Transverse colon (tissue), 4 donors: Measurements from ENCODE around the gene CENPB. TPM values are rescaled to one million over a fixed set of nuclear protein-coding genes. Genes with fewer than 3 reads are reported as not detected.

Experiments
- DNase-seq: peaks from one replicate; pipeline ENCODE4 v3.0.0-alpha.2; 2019
- H3K27ac ChIP-seq, 4 donors: fragments of 200-600 bp; sonication (generic); 2 replicates each; pipeline ENCODE4 v1.5.1; 2016 to 2018; ENCODE audit warnings: inconsistent platforms in 4 of 4
- H3K27me3 ChIP-seq: fragments of 200-600 bp; sonication (generic); 2 replicates; pipeline ENCODE4 v1.5.1; 2017; ENCODE audit warnings: inconsistent platforms
- H3K36me3 ChIP-seq, 4 donors: fragments of 200-600 bp; sonication (generic); 2 replicates each; pipeline ENCODE4 v1.5.1; 2017 to 2019; ENCODE audit warnings: inconsistent platforms in 4 of 4
- H3K4me1 ChIP-seq, 4 donors: fragments of 200-600 bp; sonication (generic); 2 replicates each; pipeline ENCODE4 v1.5.1; 2017 to 2020; ENCODE audit warnings: inconsistent platforms in 4 of 4
- H3K4me3 ChIP-seq, 4 donors: fragments of 200-600 bp; sonication (generic); 1 replicate in 1 of 4; 2 replicates in 3 of 4; pipeline versions ENCODE4 v1.5.1 to v1.6.1; 2017 to 2019; ENCODE audit warnings: inconsistent platforms in 4 of 4
- H3K9me3 ChIP-seq, 2 donors: fragments of 200-600 bp; sonication (generic); 2 replicates each; pipeline ENCODE4 v1.5.1; 2017 to 2019; ENCODE audit warnings: inconsistent platforms in 2 of 2
- EP300 ChIP-seq: sonication (generic); formaldehyde crosslinking; IDR thresholded peaks from one replicate; pipeline ENCODE4 v1.6.1; 2017; ENCODE audit warnings: antibody characterized with exemption, low read depth
- POLR2A ChIP-seq: fragments of 450-650 bp; IDR thresholded peaks from one replicate; pipeline ENCODE4 v1.6.1; 2016; ENCODE audit warnings: antibody characterized with exemption, mild to moderate bottlenecking, moderate library complexity
- POLR2AphosphoS5 ChIP-seq, 3 donors: sonication (generic); formaldehyde crosslinking; IDR thresholded peaks; one replicate each; pipeline ENCODE4 v1.6.1; 2016; ENCODE audit warnings: antibody characterized with exemption in 3 of 3
- WGBS, 2 donors: methylation state at CpG; one replicate each; pipeline ENCODE4 v1.1.5; 2018; ENCODE audit warnings: low coverage in 1 of 2; 5-methylcytosine and 5-hydroxymethylcytosine counted together
- in situ Hi-C, 4 donors: fragments of 200-750 bp; cut with MboI; loops; one replicate each; pipeline versions ENCODE4 v1.15.0 to v1.15.1; 2017; ENCODE audit warnings: low sequenced_read_pairs in 3 of 4, low pct_ligation_motif_present in 1 of 4, low pct_unique_long_range_greater_than_20kb in 1 of 4
- intact Hi-C: fragments of 100-400 bp; cut with DNase I; formaldehyde crosslinking; loops from one replicate; pipeline ENCODE4 v1.15.1; 2023; ENCODE audit warnings: low total_unique reads
- total RNA-seq, 4 donors: library from RNA; depleted of rRNA; stranded (reverse); fragments of >200 nt; gene quantifications; one replicate each; pipeline ENCODE4 v1.1.0, GENCODE V29; 2016
- TF ChIP-seq, protein P1 (sequence below), 5 experiments: fragments of 200-600 bp in 3 of 5; fragments of 450-650 bp in 2 of 5; sonication (generic) in 3 of 5; IDR thresholded peaks; 1 replicate in 2 of 5; 2 replicates in 3 of 5; pipeline ENCODE4 v1.5.1; 2016 to 2017; ENCODE audit warnings: antibody characterized with exemption in 5 of 5, inconsistent platforms in 3 of 5, mild to moderate bottlenecking in 2 of 5, moderate library complexity in 1 of 5

The CENPB gene
- total RNA-seq, 4 donors from 2014 or later = 66.6 to 83.1 (median 72.8) TPM

DNA sequence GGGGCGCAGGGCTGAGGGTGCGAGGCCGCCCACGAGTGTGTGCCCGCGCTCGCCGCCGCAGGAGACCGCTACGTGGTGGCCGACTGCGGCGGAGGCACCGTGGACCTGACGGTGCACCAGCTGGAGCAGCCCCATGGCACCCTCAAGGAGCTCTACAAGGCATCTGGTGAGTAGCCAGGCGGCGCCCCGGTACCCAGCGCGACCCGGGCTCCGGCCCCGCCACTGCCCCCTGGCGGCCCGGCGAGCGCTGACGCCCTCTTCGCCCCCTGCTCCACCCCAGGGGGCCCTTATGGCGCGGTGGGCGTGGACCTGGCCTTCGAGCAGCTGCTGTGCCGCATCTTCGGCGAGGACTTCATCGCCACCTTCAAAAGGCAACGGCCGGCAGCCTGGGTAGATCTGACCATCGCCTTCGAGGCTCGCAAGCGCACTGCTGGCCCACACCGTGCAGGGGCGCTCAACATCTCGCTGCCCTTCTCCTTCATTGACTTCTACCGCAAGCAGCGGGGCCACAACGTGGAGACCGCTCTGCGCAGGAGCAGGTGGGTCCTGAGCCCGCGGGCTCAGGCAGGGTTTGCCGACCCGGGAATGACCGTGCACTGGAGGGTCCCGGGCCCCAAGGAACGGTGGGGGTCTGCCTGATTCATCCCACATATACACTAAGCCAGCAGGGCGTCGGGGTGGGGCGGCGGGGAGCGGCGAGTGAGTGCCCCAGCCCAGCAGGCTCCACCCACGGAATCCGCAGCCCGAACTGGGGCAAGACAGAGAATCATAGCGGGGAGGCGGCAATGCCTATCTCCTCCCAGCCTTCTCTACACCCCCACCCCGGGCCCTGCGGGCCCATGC, 36.6 kb downstream of the CENPB start:
- intact Hi-C loops (no loop called here), in situ Hi-C loops (no loop called here)
- peaks cover 22% of the 10 kb centered on the region for H3K27me3 ChIP-seq
- H3K36me3 ChIP-seq = no peaks in the 10 kb centered on the region
- H3K27ac ChIP-seq = no peak overlapping the region
- H3K9me3 ChIP-seq = no peaks in the 10 kb centered on the region
- DNase-seq = no peak
- H3K4me3 ChIP-seq = no peak overlapping the region
- 69% methylated on average over 51 of the region's 72 CpGs; no CpG with 5 or more reads in 1 of the 2 donors for WGBS, 2 donors
- TF ChIP-seq, protein P1, sequence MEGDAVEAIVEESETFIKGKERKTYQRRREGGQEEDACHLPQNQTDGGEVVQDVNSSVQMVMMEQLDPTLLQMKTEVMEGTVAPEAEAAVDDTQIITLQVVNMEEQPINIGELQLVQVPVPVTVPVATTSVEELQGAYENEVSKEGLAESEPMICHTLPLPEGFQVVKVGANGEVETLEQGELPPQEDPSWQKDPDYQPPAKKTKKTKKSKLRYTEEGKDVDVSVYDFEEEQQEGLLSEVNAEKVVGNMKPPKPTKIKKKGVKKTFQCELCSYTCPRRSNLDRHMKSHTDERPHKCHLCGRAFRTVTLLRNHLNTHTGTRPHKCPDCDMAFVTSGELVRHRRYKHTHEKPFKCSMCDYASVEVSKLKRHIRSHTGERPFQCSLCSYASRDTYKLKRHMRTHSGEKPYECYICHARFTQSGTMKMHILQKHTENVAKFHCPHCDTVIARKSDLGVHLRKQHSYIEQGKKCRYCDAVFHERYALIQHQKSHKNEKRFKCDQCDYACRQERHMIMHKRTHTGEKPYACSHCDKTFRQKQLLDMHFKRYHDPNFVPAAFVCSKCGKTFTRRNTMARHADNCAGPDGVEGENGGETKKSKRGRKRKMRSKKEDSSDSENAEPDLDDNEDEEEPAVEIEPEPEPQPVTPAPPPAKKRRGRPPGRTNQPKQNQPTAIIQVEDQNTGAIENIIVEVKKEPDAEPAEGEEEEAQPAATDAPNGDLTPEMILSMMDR (IDR thresholded peaks at IDR 0.05) = peak; percentile 55 to 71 (median 69)
- TF ChIP-seq POLR2A = no peak
- peaks cover 2 to 20% (median 10%) of the 10 kb centered on the region in 4 donors for H3K4me1 ChIP-seq

DNA sequence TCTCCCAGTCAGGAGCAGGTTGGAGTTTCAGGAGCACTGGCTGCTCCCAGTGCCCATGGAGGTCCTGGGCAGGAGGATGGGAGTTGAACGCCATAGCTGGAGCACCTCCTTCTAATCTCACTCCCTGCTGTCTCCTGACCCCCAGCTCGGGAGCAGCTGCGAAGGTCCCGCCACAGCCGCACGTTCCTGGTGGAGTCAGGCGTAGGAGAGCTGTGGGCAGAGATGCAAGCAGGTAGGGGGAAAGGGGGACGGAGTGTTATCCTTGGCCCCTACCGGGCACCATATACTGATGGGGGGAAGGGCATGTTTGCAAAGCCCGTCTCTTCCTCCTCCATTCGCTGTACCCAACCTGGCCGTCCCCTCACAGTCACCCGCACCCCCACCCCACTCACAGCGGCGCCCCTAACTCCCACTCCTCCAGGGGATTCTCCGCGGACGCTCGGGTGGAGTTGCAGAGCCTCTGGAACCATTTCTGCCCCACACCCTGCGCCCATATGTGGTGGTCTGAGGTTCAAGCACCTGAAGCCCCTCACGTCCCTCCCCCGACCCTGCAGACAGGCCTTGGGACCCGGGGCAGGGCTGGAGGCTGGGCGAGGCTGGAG, 37.4 kb downstream of the CENPB start:
- intact Hi-C loops = no loop called here
- no peaks in the 10 kb centered on the region for H3K9me3 ChIP-seq
- H3K27me3 ChIP-seq = peaks cover 30% of the 10 kb centered on the region
- in situ Hi-C loops = no loop called here
- H3K27ac ChIP-seq = no peak overlapping the region
- TF ChIP-seq POLR2A = no peak
- TF ChIP-seq POLR2AphosphoS5 (IDR thresholded peaks at IDR 0.05) = no peak
- TF ChIP-seq, protein P1 (IDR thresholded peaks at IDR 0.05) = no peak
- no peak for TF ChIP-seq EP300
- H3K4me1 ChIP-seq = peaks cover 2 to 20% (median 10%) of the 10 kb centered on the region in 4 donors
- H3K4me3 ChIP-seq = no peak overlapping the region
- no peaks in the 10 kb centered on the region for H3K36me3 ChIP-seq
- DNase-seq = no peak
- 78 to 80% methylated on average over 6 to 24 of the region's 24 CpGs for WGBS, 2 donors

DNA sequence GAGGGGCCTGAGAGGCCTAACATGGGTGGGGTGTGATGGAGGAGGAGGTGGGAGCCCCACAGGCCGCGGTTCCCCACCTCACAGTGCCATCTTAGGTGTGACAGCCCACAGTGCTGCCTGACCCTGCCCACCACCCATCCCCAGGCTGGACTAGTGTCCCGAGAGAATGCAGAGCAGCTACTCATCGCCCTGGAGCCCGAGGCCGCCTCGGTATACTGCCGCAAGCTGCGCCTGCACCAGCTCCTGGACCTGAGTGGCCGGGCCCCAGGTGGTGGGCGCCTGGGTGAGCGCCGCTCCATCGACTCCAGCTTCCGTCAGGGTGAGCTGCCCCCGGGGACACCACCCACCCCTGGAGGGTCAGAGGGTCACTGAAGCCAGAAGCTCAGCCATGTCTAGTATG, 38.5 kb downstream of the CENPB start:
- Histone ChIP-seq H3K36me3 (no peaks in the 10 kb centered on the region), H3K27me3 (peaks cover 30% of the 10 kb centered on the region), H3K9me3 (no peaks in the 10 kb centered on the region), H3K4me3 (no peak overlapping the region), H3K27ac (no peak overlapping the region), H3K4me1 (peaks cover 2 to 20% (median 10%) of the 10 kb centered on the region in 4 donors)
- TF ChIP-seq EP300 (no peak), POLR2AphosphoS5 (IDR thresholded peaks at IDR 0.05) (no peak), POLR2A (no peak)
- TF ChIP-seq, protein P1 (IDR thresholded peaks at IDR 0.05) = no peak
- no peak for DNase-seq
- 88% methylated on average over 13 of the region's 16 CpGs; no CpG with 5 or more reads in 1 of the 2 donors for WGBS, 2 donors
- intact Hi-C loops = no loop called here
- in situ Hi-C loops = no loop called here

DNA sequence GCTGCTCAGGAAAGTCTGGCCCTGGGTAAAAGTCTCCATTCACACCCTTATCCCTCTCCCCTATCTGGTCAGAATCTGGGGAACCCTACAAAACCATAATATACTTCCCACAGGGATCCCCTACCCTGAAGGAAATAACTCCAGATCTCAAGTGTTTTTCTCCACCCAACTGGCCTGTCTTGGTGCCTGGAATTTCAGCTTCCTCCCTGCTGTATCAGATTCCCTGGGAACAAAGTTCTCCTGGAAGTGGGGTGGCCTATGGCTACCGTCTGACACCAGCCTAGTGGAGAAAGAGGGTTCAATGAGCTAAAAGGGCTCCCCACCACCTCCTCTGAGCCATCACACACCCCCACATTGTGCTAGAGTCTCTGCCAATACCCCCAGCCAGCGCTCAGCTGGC, 39.1 kb downstream of the CENPB start:
- WGBS, 2 donors = 20 to 69% methylated on average over 1 to 2 of the region's 2 CpGs
- in situ Hi-C loops = no loop called here
- no peak overlapping the region for H3K27ac ChIP-seq
- TF ChIP-seq POLR2A = no peak
- TF ChIP-seq POLR2AphosphoS5 (IDR thresholded peaks at IDR 0.05) = no peak
- no peak for TF ChIP-seq EP300
- DNase-seq = no peak
- H3K27me3 ChIP-seq = peaks cover 30% of the 10 kb centered on the region
- peaks cover 2 to 20% (median 10%) of the 10 kb centered on the region in 4 donors for H3K4me1 ChIP-seq
- H3K4me3 ChIP-seq = no peak overlapping the region
- H3K9me3 ChIP-seq = no peaks in the 10 kb centered on the region
- intact Hi-C loops = no loop called here
- H3K36me3 ChIP-seq = no peaks in the 10 kb centered on the region
